Omental fat pad (tissue), 4 donors: Measurements from ENCODE around the gene ZFYVE28. TPM values are rescaled to one million over a fixed set of nuclear protein-coding genes. Genes with fewer than 3 reads are reported as not detected.

Experiments
- ATAC-seq: fragments of 150-250 bp; one replicate; pipeline ENCODE4 v1.9.1; 2016; ENCODE audit warnings: mild to moderate bottlenecking, moderate library complexity; ENCODE audit not compliant: low FRiP score
- DNase-seq: peaks from one replicate; pipeline ENCODE4 v3.0.0-alpha.2; 2019; ENCODE audit warnings: low spot score
- total RNA-seq, 4 donors: library from RNA; depleted of rRNA; stranded (reverse); fragments of >200 nt; gene quantifications; one replicate each; pipeline ENCODE4 v1.1.0, GENCODE V29; 2016
- TF ChIP-seq, protein P1 (sequence below), 3 donors: fragments of 450-650 bp; IDR thresholded peaks; one replicate each; pipeline ENCODE4 v1.5.1; 2016 to 2017; ENCODE audit warnings: antibody characterized with exemption in 3 of 3, mild to moderate bottlenecking in 3 of 3, moderate library complexity in 2 of 3

ZFYVE28 gene
- total RNA-seq, 4 donors from 2014 or later = 7.1 to 24.5 (median 16.7) TPM

DNA sequence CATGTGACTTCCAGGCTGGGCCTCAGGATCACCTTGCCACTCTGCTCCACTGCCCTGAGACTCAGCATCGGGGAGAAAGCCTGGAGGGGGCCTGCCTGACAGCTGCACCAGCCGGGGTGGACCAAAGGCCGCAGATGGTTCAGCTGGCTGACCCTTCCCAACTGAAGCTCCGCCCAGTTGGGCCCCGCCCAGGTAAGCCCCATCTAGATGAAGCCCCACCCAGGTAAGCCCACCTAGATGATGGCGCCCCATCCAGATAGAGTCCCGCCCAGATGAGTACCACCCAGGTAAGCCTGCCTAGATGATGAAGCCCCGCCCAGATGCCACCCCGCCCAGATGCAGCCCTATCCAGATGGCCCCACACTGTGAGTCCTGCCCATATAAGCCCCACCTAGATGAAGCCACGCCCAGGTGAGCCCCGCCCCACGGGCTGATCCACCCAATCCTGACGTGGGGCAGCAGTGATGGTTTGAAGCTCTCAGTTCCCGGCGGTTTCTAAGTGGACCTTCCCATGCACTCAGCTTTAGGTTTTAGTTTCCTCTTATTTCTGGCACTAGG, 10.0 kb downstream of the ZFYVE28 start:
- TF ChIP-seq, protein P1, sequence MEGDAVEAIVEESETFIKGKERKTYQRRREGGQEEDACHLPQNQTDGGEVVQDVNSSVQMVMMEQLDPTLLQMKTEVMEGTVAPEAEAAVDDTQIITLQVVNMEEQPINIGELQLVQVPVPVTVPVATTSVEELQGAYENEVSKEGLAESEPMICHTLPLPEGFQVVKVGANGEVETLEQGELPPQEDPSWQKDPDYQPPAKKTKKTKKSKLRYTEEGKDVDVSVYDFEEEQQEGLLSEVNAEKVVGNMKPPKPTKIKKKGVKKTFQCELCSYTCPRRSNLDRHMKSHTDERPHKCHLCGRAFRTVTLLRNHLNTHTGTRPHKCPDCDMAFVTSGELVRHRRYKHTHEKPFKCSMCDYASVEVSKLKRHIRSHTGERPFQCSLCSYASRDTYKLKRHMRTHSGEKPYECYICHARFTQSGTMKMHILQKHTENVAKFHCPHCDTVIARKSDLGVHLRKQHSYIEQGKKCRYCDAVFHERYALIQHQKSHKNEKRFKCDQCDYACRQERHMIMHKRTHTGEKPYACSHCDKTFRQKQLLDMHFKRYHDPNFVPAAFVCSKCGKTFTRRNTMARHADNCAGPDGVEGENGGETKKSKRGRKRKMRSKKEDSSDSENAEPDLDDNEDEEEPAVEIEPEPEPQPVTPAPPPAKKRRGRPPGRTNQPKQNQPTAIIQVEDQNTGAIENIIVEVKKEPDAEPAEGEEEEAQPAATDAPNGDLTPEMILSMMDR (IDR thresholded peaks at IDR 0.05) = no peak
- ATAC-seq (no peak), DNase-seq (no peak)

DNA sequence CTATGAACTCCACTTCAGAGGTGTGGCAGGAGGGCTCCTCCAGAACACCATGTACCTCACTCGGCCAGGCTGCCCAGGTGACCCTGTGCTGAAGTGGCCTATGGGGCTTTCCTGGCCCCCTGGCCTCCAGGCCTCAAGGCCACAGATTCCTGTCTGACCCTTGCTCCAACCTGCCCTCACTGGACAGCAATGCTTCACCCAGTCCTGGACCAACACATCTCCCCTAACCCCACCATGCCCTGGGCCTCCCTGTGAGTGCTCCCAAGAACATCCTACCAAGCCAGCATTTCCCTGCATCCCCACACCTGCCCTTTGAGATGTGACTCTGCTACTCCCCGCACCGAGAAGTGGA, 10.5 kb downstream of the ZFYVE28 start:
- no peak for ATAC-seq
- TF ChIP-seq, protein P1 (IDR thresholded peaks at IDR 0.05) = no peak
- no peak for DNase-seq

DNA sequence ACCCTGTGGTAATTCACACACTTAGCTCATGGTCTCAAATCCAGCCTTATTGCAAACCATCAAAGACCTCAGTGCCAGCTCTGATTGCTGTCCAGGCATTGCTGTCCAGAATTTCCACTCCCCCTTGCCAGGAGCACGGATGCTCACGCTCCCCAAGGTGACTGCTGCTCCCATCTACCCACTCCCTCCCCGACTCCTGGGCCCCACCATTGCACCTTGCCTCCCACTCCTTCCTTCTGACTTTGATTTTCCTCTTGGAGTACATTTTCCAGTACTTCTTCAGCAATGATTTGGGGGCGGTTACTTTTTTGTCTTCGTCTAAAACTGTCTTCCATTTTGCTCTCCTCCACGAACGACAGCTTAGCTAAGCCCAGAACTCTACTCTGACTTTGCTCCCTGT, 11.5 kb downstream of the ZFYVE28 start:
- TF ChIP-seq, protein P1 (IDR thresholded peaks at IDR 0.05) = no peak
- no peak for ATAC-seq
- DNase-seq = no peak

DNA sequence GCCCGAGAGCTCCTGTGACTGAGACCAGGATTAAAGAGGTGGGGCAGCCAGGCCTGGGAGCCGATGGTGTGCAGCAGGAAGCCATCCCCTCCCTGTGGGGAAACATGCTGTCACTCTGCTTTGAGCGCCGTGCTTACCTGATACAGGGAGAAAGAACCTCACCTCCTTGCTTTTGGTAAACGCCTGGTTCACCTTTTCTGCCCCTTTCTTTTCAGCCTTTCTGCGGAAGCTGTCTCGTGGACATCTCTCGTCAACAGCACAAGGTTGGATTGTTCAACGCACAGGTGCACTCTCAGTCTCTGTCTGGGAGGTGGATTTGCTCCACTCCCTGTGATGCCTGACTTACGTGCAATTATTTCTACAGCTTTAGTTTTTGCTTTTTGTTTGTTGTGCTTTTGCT, 12.0 kb downstream of the ZFYVE28 start:
- ATAC-seq = no peak
- TF ChIP-seq, protein P1 (IDR thresholded peaks at IDR 0.05) = no peak
- no peak for DNase-seq

DNA sequence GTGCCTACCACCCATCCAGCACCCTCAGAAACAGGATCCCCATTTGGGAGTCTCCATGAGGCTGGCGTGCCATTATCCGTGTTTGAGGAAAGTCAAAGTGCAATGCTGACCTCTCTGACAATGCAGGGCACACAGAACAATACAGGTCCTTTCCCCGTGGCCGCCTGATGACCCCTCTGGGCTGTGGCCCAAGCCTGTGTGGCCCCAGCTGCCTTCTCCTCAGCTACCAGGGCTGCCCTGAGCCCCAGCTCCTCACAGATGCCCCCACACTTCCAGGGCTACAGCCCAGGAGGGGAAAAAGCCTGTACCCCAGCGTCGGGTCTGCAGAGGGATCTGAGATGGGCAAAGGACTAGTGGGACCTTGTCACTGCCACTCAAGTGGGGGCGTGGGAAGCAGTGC, 15.5 kb downstream of the ZFYVE28 start:
- TF ChIP-seq, protein P1 (IDR thresholded peaks at IDR 0.05) = no peak

DNA sequence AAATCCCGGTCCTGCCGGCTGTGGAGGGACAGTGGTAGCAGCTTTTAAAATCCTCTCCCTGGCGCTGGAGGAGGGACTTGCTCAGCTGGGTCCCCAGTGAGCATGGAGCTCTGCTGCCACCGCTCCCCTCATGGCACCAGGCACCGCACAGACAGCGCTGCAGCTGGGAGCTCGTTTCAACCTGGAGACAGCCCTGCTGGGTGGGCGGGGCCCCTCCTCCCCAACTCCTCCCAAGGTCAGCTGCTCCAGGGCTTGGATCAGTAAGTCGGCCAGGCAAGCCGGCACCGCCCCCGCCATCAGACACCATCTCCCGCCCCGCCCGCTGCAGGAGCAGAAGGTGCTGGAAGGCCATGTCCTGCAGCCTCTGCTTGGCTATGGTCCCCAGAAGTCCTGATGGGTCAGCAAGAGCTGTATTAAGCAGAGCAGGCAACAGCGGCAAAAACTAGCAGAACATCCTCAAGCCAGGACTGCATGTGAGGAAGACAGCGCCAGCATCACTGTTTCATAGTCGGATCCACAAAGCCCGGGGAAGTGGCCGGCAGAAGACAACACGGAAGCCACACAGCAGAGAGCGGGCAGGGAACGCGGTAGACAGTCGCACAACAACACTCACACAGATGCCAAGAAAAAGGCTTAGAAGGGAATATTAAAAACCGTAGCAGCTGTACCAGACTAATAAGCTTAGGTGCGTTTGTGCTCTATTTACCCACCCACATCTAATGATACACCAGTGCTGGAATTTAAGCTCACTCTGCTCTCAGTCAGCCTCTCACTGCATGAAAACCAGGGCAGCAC, 16.2 kb downstream of the ZFYVE28 start:
- TF ChIP-seq, protein P1 (IDR thresholded peaks at IDR 0.05) = no peak
- DNase-seq (no peak), ATAC-seq (peak; percentile 54)

More for the DNA sequence above, 15.5 kb downstream of the ZFYVE28 start:
- ATAC-seq (no peak), DNase-seq (no peak)

DNA sequence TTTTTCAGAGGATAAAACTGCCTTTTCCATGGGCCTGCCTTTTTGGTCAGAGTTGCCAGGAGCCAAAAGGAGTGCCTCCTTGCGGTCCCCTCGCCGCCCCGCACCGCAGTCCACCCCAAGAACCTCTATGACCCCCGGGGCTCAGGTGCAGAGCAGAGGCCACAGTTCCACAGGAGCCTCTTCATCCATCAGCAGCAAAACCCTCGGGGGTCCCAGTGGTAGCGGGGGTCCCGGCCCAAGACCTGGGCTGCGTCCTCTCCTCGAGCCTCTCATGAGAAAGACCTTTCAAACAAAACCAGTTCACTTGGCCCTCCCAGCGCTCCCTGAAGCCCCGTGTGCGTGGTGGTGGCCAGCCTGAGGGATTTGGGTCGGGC, 16.8 kb downstream of the ZFYVE28 start:
- TF ChIP-seq, protein P1 (IDR thresholded peaks at IDR 0.05) = no peak
- ATAC-seq (no peak), DNase-seq (no peak)
